ENCODE results near the gene C1orf115. TPM values are rescaled to one million over a fixed set of nuclear protein-coding genes. Genes with fewer than 3 reads are reported as not detected.

Gene C1orf115
- total and polyA plus RNA-seq, 2 of the 4 experiments (the other 2 are of a cell fraction), result 0.07 to 0.18 TPM

- Histone ChIP-seq H3K4me1 (ENCODE audit: control insufficient read depth, insufficient read depth, low read length) (no peaks in the 10 kb centered on the region), H2BK20ac (ENCODE audit: low read depth, low read length) (no peak overlapping the region), H3K18ac (ENCODE audit: low read depth, low read length) (no peak overlapping the region), H4K8ac (ENCODE audit: low read depth in 2 of 2, low read length in 2 of 2) (no peak overlapping the region), H2AFZ (replicated peaks; ENCODE audit: low read length, poor library complexity) (no peak overlapping the region), H3K36me3 (ENCODE audit: control insufficient read depth, insufficient read depth, low read length) (no peaks in the 10 kb centered on the region), H3K56ac (ENCODE audit: extremely low read depth, insufficient read depth, low read length) (no peak overlapping the region), H3K27me3 (ENCODE audit: control insufficient read depth, insufficient read depth, low read length) (peaks cover 5% of the 10 kb centered on the region), H3K9me1 (ENCODE audit: insufficient read depth, low read length) (no peaks in the 10 kb centered on the region), H3K23ac (ENCODE audit: low read depth, low read length) (no peak overlapping the region), H4K20me1 (ENCODE audit: insufficient read depth, low read length) (no peaks in the 10 kb centered on the region), H3K14ac (replicated peaks; ENCODE audit: low read depth, low read length) (no peak overlapping the region), H4K91ac (ENCODE audit: insufficient read depth, low read depth, low read length) (no peak overlapping the region), H2AK5ac (ENCODE audit: low read depth, low read length) (no peak overlapping the region), H4K5ac (ENCODE audit: low read depth, low read length) (no peak overlapping the region), H3K9ac (ENCODE audit: low read depth, low read length) (no peak overlapping the region), H2BK5ac (ENCODE audit: low read depth, low read length, poor library complexity, severe bottlenecking) (no peak overlapping the region), H3K4ac (ENCODE audit: low read depth, low read length) (no peak overlapping the region), H3K9me3 (ENCODE audit: control insufficient read depth, insufficient read depth, low read length) (no peaks in the 10 kb centered on the region), H3K4me2 (ENCODE audit: low read depth, low read length) (no peak overlapping the region), H2BK15ac (ENCODE audit: low read depth, low read length) (no peak overlapping the region), H3K79me1 (ENCODE audit: low read depth in 1 of 2, low read length in 2 of 2) (no peaks in the 10 kb centered on the region), H2BK120ac (ENCODE audit: low read depth, low read length) (no peak overlapping the region), H3K27ac (ENCODE audit: insufficient read depth, low read length) (no peak overlapping the region), H2AK9ac (replicated peaks; ENCODE audit: low read depth, low read length, poor library complexity) (no peak overlapping the region), H3K4me3 (ENCODE audit: insufficient read depth, low read depth, low read length) (no peak overlapping the region)
- CTCF ChIA-PET, result interaction anchor here (0.6 to 1.0 kb wide), 3 partner anchors 18 to 1019 kb away, joined by 3 to 4 read pairs (median 4); no protein-coding TSS in a partner anchor
- in situ Hi-C loops (cut with MboI; ENCODE audit: low sequenced_read_pairs) (loop anchor here (5.0 kb wide), 1 partner anchor 92 kb away; no protein-coding TSS in a partner anchor), dilution Hi-C loops (cut with HindIII; ENCODE audit: low sequenced_read_pairs, unreplicated experiment) (no loop called here), intact Hi-C loops (cut with micrococcal nuclease) (no loop called here)
- ATAC-seq (ENCODE audit: low read depth) (no peak), DNase-seq (no peak)
- 17% methylated on average over 2 of the region's 4 CpGs; no CpG with 5 or more reads in 1 of the 2 experiments for WGBS, 2 experiments (ENCODE audit: extremely low coverage in 2 of 2, insufficient read length in 1 of 2)
- TF ChIP-seq RFX5 (IDR thresholded peaks at IDR 0.05; ENCODE audit: low read depth, low read length) (no peak), RAD21 (IDR thresholded peaks at IDR 0.05; ENCODE audit: low read length) (no peak), BHLHE40 (IDR thresholded peaks at IDR 0.05; ENCODE audit: low read depth, low read length) (no peak), MAZ (IDR thresholded peaks at IDR 0.05; ENCODE audit: borderline replicate concordance, low read depth, low read length) (no peak), SMC3 (IDR thresholded peaks at IDR 0.05; ENCODE audit: low read depth, low read length) (no peak), RCOR1 (IDR thresholded peaks at IDR 0.05; ENCODE audit: insufficient replicate concordance, low read length) (no peak), FOS (IDR thresholded peaks at IDR 0.05; ENCODE audit: low read depth, low read length) (no peak), CEBPB (IDR thresholded peaks at IDR 0.05; ENCODE audit: low read depth, low read length) (no peak), ELK1 (IDR thresholded peaks at IDR 0.05; ENCODE audit: borderline replicate concordance, low read depth, low read length) (no peak), MXI1 (IDR thresholded peaks at IDR 0.05; ENCODE audit: borderline replicate concordance, low read depth, low read length) (no peak), NFE2L2 (IDR thresholded peaks at IDR 0.05; ENCODE audit: low read depth, low read length) (no peak), POLR2A (IDR thresholded peaks at IDR 0.05; ENCODE audit: low read depth, low read length) (no peak), USF2 (IDR thresholded peaks at IDR 0.05; ENCODE audit: low read depth, low read length) (no peak), CHD1 (IDR thresholded peaks at IDR 0.05; ENCODE audit: low read depth, low read length) (no peak), MAFK (IDR thresholded peaks at IDR 0.05; ENCODE audit: low read depth, low read length) (no peak), CTCF (conservative IDR thresholded peaks at IDR 0.05; ENCODE audit: low read depth, low read length) (no peak)
- no TSS peak for BruUV-seq (replicated peaks)
- POLR2A ChIA-PET (ENCODE audit: unreplicated experiment), result no interaction called here
Measured at GRCh38 chr1:220684890-220685289, 5.3 kb upstream of the C1orf115 start.
